T-helper 2 cell treated with Interferon-gamma antibody and Interleukin-4, amounts not matched to agents 100 ng/mL and 5 ng/mL, for 36 hours (primary cell): Measurements from ENCODE around the gene DCUN1D5. TPM values are rescaled to one million over a fixed set of nuclear protein-coding genes. Genes with fewer than 3 reads are reported as not detected.

Source experiments
- intact Hi-C: fragments of 100-400 bp; cut with micrococcal nuclease; formaldehyde crosslinking; loops from one replicate; pipeline ENCODE4 v1.15.1; 2023
- total RNA-seq: library from RNA; stranded (reverse); gene quantifications from 2 replicates; pipeline ENCODE4 v1.2.3, GENCODE V29; 2022

The DCUN1D5 gene
- total RNA-seq, 1 donor from 2014 or later, result 31.8 TPM

DNA sequence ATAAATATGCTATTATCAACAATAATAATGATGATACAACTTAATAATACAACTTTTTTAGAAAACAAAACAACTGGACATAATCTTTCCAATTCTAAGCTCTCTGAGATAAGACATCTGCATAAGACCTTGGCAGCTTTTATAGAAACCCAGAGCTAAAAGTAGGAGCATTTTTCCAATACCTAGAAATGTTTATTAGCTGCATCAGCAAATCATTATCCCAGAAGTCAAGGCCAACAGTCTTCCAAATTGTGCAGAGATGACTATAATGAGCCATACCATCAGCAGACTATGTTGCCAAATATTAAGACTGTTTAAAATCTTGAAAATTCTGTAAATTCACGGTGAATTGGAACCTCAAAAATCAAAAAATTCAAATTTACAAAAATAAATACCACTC, 30.3 kb downstream of the DCUN1D5 start:
- intact Hi-C loops, result no loop called here

DNA sequence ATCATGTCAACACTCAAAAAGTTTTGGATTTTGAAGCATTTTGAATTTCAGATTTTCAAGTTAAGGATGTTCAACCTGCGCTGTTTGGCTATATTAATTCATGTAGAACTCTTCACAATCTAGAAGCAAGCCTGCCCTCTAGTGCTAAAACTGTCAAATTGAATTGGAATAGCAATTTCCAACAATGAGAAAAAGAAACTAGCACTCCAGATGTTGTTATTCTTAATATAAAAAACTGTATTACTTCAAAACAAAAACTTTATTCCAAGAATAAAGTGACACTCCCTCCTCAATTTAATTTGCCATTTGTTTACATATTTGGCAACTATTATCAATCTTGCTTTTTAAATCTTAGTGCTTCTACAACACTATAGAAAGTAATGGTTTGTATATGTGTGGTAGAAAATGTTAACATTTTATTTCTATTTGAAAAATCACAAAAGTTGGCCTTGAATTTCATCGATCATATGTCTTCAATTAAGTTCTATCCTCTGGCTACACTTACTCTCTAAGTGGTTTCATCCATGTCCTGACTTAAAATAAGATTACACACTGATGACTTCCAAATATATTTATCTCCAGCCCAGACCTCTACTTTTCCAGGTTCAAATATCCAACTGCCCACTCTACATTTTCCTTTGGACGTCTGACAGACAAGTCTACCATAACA, 36.6 kb downstream of the DCUN1D5 start:
- intact Hi-C loops, result loop anchor here (1.0 to 5.0 kb wide), 4 partner anchors 19 to 323 kb away; partner anchors contain the start of gene DCUN1D5

DNA sequence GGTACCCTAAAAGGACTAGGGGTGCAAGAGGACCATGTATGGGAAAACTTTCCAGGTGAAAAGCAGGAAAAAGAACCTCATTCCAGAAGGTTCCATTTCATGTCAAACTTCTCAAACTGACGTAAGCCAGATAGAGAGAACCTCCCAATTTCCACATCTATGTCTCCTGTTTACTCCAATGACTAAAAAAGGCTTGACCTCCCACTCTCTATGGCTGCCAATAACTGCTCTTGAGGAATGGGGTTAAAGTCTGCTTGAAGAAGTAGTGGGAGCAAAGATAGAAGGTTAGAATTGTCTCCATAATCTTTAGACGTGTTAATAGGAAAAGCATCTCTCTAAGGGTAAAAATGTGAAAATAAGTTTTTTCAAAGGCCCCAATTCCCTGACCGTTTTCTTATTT, 38.0 kb downstream of the DCUN1D5 start:
- intact Hi-C loops, result no loop called here

DNA sequence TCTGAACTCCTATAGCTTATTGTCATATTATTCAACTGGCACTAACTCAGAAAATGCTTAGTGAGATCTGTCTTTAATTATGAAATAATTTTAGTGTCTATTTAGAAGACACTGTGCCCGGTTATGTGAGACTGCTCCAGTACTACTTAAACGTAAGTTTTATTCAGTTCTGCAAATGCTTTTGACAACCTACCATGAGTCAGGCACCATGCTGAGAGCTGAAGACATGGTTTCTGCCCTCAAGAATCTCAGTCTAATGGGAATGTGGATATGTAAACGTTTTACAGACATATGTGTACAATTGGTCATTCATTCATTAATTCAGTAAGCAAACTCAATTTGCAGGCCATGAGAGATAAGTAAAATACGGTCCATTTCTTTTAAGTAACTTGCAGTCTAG, 40.0 kb downstream of the DCUN1D5 start:
- intact Hi-C loops, result no loop called here

DNA sequence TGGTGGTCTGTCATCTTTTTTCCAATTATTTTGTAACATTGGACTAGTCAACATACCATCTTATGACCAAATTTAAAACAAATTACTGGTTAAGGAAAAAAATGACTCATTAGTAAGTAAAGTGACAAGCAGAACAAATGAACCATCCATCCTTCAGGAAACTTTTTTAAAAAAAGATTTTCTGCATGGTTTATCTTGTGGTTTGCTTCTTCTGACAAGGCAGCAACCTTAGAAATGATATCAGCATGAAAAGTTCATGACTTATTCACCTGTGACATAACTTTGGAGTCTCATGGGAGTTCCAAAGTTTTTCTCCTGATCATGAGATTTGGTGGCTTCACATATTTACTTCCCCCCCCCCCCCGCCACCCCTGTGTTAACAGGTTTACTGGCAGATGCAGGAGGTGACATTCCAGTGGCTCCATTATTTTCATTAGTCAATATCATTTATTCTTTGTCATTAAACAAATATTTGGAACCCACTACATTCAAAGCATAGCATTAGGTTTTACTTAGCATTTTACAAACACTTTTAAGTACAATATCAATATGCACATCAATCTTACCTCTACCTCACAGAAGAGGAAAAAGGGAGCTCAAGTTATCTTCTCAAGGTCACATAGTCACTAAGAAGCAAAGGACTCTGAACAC, 40.7 kb downstream of the DCUN1D5 start:
- intact Hi-C loops, result no loop called here

DNA sequence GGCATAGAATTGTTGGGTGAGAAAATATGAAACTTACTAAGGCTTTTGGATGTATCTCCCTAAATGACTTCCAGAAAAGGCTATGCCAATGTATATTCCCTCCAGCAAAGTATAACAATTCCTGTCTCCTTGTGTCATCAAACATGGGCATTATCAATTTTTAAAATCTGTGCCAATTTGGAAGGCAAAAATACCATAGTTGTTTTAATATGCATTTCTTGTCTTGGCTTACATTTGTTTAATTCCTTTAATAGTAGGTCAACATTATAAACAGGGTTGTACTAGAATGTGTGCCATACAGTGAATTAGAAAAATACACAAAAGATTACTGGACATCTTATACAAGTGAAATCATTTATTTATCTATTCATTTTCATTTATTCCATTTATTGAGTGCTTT, 41.6 kb downstream of the DCUN1D5 start:
- intact Hi-C loops, result no loop called here

DNA sequence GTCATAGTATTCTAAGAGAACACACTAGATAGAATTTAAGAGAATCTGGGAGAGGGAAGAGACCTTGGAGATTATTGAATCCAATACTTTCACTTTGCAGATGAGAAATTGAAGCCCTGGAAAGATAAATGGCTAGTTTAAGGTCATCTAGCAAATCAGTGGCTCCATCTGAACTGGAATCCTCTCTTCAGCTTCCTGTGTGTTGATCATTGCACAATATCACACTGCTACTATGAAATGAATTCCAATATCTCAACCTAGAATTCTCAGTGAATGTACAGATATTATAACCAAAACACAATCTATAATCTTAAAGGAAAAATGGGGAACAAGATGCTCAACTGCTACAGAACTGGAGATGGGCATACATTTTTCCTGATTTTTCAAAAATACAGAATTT, 44.1 kb downstream of the DCUN1D5 start:
- intact Hi-C loops, result no loop called here

DNA sequence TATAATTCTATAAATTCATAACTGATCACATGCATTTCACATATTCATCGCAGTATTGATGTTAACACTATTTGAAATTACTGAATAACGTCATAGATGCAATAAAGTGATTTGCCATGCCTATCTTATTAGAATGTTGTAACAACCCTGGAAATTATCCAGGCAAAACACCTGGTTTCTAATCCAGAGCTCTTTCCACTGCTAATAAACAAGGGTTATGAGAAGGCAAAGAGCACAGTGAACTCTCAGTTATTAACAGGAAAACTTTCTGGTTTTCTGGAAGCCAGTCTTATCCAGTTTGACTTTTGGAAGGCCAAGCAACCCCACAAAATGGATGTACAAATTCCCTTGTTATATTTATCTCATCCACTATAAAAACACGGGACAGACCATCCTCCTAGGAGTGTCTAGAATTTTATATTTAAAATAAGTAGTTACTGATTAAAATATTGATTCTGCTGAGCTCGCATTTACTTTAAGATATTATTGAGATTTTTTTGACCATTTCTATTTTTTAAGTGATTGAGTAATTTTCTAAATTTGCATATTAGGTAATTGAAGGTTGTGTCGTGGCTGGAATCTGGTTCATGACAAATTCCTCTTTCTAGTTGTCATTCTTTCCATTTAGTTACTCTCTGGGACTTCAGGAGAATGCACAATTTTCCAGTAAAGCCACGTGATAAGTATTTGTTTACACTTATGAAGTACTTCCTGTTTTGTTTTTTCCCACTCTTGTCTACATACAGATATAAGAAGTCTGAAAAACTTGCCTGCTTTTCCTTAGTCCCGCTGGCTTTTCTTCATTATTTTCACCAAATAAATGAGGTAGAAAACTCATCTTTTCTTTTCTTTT, 47.9 kb downstream of the DCUN1D5 start:
- intact Hi-C loops, result no loop called here

DNA sequence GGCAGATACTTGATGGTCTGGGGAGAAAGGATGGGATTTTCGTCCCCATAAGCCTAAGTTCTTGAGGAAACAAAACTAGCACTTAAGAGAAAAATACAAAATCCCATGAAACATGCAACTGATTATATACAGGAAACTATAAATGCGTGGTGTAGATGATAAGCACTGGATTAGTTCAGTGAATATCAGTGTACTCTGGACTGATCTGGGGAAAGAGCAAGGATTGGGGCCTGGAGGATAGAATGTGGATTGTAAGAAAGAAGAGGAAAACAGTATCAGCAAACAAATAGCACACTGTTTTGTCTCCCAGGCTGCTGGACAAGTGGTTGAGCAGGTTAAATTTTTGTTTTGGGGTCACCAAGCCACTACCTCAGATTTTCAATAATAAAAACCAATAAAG, 49.8 kb downstream of the DCUN1D5 start:
- intact Hi-C loops, result no loop called here

DNA sequence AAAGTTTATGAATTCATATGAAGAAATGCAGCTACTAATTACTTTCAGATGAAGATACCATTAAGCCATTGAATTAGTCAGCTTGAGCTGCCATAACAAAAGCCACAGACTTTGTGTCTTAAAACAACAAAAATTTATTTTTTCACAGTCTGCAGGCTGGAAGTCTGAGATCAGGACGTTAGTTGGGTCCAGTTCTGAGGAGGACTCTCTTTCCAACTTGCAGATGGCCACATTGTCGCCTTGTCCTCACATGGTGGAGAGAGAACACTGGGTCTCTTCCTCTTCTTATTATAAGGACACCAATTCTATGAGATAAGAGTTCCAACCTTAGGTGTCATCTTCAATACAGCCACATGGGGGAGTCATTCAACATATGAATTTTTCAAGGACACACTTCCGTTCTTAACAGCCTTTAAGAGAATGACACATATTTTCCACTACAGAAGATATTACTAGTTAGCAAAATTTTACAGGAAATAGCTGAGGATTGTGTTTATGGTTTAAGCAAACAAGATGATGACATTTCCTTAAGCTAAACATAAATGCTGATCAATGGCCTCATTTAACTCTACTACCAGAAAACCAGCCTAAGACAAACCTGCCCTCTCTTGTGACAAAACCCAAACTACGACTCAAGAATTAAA, 56.0 kb downstream of the DCUN1D5 start:
- intact Hi-C loops, result loop anchor here (1.0 to 10.0 kb wide), 8 partner anchors 8 to 581 kb away; partner anchors contain the start of genes DCUN1D5, DYNC2H1 and TMEM123

DNA sequence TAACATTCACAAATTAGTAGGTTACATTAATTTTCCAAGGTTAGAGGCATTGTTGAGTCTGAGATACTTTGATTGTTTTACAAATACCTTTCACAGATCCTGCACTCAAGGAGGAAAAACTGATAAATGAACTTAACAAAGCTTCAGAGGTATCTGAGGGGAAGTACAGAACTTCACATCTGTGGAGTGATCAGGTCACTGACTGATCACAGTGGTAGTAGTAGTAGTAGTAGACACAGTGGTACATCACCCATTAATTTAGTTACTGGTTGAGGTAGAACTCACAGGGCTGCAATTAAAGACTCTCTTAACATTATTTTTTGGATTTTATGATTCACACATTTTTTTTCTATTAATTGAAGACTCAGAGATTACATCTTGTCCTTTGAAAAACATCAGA, 56.7 kb downstream of the DCUN1D5 start:
- intact Hi-C loops, result loop anchor here (5.0 to 10.0 kb wide), 3 partner anchors 167 to 580 kb away; partner anchors contain the start of gene TMEM123

DNA sequence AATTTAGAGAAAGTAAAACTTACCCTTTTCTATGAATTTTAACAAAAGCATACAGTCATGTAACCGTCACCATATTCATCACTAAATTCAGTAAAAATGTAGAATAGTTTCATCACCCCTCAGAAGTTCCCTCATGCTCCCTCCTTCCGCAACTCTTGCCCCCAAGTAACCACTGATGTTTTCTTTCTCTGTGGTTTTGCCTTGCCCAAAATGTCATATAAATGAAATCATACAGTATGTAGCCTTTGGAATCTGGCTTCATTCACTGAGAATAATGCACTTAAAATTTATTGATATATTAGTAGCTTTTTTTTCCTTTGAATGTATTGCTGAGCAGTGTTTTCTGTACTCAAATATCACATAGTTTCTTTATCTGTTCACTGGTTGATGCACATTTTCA, 60.1 kb downstream of the DCUN1D5 start:
- intact Hi-C loops, result loop anchor here (10.0 kb wide), 2 partner anchors 573 to 577 kb away; partner anchors contain the start of gene TMEM123

DNA sequence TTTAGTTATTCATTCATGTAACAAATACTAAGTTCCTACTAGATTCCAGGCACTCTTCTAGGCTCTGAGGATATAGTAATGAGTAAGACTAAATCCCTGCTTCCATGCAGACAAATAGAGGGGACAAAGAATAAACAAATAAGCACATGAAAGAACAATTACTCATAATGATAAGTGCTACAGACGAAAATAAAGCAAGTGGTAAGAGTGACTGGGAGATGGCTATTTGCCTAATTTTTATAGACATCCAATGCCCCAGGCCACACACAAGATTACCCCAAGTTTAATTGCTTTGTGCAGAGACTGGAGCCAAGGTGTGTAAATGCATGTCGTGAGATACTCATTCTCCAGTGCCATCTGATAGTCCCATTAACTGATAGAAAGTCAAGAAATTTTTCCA, 62.6 kb downstream of the DCUN1D5 start:
- intact Hi-C loops, result loop anchor here (5.0 kb wide), 1 partner anchor 47 kb away; no protein-coding TSS in a partner anchor

DNA sequence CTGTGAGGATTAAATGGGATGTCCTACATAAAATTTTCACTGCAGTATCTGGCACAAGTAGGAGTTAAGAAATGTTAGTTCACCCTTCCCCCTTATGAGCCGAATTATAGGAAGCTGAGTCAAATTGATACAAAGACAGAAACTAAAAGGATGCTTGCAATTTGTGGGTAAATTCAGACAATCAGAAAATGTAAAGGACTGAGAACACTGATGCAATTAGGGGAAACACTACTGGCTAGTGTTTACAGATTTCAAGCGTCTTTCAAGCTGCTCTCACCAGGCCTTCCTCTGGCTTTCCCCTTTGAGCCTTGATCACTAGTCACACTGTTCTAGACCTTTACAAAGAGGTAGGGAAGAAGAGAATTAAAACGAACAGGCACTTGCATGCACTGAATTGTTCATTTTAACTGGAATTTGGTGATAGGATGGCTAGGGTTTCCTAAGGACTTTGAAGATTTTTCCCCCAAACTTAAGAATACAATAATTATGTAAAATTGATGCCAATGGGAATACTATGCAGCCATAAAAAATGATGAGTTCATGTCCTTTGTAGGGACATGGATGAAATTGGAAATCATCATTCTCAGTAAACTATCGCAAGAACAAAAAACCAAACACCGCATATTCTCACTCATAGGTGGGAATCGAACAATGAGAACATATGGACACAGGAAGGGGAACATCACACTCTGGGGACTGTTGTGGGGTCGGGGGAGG, 63.5 kb downstream of the DCUN1D5 start:
- intact Hi-C loops, result loop anchor here (1.0 to 5.0 kb wide), 2 partner anchors 8 to 46 kb away; no protein-coding TSS in a partner anchor

DNA sequence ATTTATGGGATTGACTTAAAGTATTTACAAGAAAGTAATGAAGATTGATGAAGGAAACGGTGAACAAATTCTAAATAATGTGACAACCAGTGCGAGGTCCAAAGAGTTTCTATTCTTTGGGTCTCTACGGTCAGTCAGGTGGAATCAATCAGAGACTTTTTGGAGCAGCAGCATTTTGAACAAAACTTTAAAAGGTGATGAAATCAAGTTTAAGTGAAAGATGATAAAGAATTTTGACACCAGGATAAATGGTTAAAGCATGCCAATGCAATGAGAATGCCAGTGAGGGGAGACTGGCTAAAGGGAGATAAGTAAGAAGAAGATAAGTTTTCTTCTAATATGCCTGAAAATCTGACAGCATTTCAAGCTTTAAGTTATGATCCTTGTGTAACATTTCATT, 67.9 kb downstream of the DCUN1D5 start:
- intact Hi-C loops, result no loop called here

DNA sequence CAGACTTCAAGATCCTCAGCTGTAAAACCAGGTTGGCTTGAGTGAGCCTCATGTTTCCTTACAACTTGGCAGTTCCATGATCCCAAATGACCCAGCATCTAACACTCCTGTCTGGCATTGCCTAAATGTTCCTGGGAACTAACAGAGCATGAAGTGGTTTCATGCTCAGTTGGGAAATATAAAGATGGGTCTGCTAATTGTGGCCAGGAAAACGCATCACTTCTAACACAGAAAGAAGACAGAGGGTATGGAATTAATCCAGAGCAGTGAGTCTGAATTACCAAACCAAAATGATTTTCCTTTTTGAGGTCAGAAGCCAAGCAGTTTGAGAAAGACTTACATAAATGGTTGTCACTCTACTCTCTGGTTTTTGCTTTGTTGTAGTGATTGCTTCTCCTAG, 75.9 kb downstream of the DCUN1D5 start:
- intact Hi-C loops, result no loop called here

DNA sequence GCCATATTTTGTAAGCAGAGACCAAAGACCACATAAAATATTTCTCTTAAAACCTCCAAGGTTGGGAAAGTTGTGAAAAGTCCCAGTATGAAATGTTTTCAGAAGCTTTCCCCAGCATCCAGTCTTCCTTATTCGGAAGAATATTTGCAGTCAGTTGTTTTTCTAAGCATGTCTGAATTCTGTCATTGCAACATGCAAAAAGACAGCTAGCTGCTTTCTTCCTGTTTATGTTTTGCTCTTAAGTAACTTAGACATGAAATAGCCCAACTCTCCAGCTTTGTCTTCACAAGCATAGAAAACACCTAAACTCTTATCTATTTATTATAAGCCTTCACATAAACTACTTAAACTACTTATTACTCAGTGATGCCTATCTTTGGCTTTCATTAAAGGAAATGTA, 78.5 kb downstream of the DCUN1D5 start:
- intact Hi-C loops, result no loop called here
